B cell (primary cell): ENCODE measurements around the gene TXNDC5.

Source experiments
- EZH2 ChIP-seq: IDR thresholded peaks from 2 replicates; pipeline ENCODE4 v1.6.1; 2012; ENCODE audit warnings: borderline replicate concordance, low read depth, mild to moderate bottlenecking, moderate library complexity, low read length; ENCODE audit not compliant: insufficient read depth, poor library complexity, severe bottlenecking
- TF ChIP-seq, protein P1 (sequence below): fragments of 200-600 bp; IDR thresholded peaks from one replicate; pipeline ENCODE4 v1.8.0; 2022; ENCODE audit warnings: antibody characterized with exemption, mild to moderate bottlenecking

DNA sequence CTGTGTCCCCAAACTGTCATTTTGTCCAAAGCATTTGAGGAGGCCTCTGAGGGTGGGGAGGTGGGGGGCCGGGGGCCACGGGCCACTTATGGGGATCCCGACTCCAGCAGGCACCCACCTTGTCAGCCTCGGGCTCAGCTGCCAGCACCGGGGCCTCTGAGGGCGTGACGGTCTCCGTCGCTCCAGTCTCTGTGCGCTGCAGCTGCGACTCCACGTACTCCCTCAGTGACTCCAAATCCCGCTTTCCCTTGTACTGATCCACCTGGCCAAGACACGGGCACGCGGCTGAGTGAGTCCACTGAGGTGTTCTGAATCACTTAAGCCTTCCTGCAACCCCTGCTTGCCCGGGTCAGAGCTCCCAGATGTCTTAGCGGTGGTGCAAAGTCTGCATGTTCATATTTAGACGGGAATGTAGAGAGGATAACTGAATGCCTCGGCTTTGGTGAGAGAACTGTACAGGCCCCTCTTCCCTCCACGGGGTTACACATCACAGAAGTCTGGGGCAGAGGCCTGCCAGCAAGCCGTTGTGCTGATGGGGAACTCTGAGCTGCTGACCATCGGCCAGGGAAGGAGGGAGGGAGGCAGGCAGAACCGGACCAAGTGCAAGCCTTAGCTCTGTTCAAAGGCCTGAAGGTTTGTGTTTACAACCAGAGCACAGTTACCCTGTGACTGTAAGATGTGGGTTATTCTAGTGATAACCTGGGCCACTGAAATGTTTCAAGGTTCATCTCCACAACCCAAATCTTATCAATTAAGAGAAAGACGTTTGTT lies 21.8 kb downstream of the TXNDC5 start:
- TF ChIP-seq, protein P1, sequence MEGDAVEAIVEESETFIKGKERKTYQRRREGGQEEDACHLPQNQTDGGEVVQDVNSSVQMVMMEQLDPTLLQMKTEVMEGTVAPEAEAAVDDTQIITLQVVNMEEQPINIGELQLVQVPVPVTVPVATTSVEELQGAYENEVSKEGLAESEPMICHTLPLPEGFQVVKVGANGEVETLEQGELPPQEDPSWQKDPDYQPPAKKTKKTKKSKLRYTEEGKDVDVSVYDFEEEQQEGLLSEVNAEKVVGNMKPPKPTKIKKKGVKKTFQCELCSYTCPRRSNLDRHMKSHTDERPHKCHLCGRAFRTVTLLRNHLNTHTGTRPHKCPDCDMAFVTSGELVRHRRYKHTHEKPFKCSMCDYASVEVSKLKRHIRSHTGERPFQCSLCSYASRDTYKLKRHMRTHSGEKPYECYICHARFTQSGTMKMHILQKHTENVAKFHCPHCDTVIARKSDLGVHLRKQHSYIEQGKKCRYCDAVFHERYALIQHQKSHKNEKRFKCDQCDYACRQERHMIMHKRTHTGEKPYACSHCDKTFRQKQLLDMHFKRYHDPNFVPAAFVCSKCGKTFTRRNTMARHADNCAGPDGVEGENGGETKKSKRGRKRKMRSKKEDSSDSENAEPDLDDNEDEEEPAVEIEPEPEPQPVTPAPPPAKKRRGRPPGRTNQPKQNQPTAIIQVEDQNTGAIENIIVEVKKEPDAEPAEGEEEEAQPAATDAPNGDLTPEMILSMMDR: no peak
- TF ChIP-seq EZH2: no peak
